GM19463 (cell line): Measurements from ENCODE around the gene OCA2.

Experiments
- ATAC-seq: cut with Tn5 transposase; IDR thresholded peaks from one replicate; pipeline ENCODE4 v1.9.1; 2021; ENCODE audit warnings: mild to moderate bottlenecking, moderate library complexity; ENCODE audit not compliant: unreplicated experiment

OCA2 gene

DNA sequence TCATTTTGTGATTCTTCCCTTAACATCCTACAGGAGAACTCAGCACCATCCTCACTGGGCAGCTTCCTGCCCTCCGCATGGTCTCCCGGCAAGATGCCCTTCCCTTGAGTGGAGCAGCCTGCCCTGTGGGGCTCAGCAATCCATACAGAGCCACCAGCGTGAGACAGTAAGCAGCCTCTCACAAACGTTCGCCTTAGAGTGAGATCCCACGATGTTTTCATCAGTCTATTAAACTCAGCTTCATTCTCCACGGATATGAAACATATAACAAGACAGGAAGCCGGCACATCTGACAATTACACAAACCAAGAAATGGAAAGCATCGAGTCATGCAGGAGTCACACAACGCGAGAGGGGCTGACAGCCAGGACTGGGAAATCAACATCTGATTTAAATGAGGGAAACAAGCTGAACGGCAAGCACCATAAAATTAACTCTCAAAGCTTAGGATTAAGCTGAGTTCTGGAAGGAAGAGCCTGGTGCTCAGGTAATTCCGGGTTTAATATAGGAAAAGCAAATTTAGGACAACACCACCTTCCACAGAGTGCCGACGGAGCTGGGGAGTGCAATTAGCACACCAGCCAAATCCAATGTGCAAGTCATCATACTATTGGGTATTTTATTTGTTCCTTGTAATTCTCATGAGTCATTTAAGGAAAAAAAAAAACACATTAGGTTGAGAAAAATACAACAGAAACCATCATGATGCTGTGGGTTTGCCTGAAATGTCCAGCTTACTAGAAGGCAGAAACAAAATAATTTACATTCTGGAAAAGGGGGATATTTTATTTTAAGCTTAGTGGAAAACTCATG is 272.0 kb downstream of the OCA2 start:
- ATAC-seq: no peak

DNA sequence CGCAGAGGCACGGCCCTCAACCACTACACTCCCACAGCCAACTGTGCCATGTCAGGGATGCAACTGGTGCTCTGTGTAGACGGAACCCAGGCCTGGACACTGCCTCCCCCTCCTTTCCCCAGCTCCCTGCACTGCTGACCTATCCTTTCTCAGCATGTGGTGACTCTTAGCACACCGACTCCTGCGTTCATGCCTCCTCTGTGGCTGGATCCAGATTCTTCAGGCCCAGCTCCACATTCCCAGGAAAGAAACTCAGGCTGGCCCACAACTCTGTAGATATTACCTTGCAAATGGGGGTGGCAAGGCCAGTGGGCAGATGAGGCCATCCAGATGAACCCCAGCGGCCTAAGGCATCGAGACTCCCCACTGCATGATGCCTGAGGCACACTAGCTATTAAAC is 272.7 kb downstream of the OCA2 start:
- no peak for ATAC-seq

DNA sequence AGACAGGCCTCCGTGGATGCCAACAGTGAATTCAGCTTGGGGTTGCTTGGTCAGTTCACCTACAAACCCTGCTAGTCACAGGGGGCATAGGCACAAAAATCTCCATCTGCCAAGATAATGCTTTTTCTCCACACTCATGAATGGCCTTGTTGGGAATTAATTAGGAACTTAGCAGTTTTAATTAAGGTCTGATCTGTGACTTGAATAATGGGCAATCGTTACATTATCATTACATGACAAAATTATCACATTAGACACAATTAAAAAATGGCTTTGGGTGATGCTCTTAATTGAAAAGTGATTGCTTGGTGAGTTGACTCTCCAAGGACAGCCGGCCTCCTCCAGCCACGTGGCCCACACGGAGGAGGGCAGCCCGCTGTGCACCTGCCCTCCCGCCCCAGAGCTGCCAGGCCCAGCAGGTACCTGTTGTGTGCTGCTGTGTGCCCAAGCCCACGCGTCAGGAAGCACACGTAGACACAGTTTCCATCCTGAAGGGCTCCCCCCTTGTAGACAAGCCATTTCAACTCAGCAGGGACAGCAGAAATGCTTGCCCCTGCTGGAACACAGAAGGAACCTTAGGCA is 274.2 kb downstream of the OCA2 start:
- ATAC-seq: no peak

DNA sequence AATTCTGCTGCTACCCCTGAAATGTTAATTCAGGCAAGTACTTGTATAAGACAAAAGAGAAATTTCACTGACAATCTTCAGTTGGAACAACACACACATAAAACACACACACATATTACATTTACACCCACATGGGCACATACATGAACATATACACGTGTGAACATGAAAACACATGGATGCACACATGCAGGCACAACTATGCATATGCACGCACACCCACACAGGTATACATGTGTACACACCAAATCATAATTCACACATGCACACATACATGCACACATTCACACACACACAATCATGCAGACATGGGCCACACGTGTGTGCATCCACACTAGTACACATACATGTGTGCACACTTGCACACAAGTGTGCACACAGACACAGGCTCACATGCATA is 277.8 kb downstream of the OCA2 start:
- no peak for ATAC-seq

- no peak for ATAC-seq
Observed at GRCh38 chr15:27820722-27821121, 278.4 kb downstream of the OCA2 start.

DNA sequence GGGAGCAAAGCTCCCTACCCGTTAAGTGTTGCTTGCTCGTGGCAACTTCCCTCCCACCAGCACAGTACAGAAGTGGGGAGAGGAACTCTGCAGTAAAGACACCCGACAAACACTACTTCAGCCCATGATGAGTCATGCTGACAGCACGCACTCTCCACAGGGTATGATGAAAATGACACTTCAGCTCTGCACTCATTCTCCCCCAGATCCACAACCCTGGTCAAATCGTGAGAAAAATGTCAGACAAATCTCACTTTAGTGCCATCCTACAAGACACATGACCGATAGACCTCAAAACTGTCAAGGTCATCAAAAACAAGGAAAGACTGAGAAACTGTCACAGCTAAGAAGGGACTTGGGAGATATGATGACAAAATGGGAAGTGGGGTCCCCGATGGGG is 278.9 kb downstream of the OCA2 start:
- no peak for ATAC-seq

- no peak for ATAC-seq
Observed at GRCh38 chr15:27817258-27817657, 281.9 kb downstream of the OCA2 start.

- no peak for ATAC-seq
Observed at GRCh38 chr15:27816790-27817189, 282.3 kb downstream of the OCA2 start.

GRCh38 chr15:27815035-27815434 is 284.1 kb downstream of the OCA2 start:
- ATAC-seq: no peak

GRCh38 chr15:27813139-27813538 is 286.0 kb downstream of the OCA2 start:
- no peak for ATAC-seq

DNA sequence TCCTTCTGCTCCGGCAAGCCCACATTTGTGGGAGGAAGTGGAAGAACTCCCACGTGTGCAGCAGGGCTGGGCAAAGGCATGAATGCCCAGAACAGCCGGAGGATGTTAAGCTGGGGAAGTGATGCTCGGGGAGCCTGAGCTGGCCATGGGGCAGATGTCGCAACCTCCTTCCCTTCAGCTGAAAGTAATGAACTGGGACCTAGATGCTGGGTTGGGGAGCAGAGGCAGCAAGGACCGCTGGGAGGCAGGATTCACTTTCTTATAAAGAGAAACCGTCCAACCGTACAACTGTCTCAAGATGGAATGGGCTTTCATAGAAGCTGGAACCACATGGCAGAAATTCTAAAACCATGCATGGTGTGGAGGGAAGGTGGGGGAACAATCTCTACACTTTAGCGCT is 290.9 kb downstream of the OCA2 start:
- ATAC-seq: no peak

DNA sequence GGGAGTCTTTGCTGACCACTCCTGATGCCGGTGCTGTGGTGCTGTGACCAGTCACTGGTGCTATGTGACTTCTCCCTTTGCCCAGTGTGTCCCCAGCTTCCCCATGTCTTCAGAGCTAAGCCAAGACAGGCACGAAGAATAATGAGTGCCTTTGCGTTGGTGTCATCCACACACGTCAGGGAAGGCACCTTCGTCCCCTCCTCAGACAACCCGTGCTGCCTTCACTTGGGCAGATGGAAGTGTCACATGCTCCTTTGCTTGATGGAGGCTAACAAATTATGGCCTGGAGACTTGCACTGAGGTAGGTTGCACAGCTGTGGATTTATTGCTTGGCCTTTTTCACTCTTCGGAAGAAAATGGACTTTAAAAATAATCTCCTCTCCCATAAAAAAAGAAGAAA is 291.8 kb downstream of the OCA2 start:
- no peak for ATAC-seq

DNA sequence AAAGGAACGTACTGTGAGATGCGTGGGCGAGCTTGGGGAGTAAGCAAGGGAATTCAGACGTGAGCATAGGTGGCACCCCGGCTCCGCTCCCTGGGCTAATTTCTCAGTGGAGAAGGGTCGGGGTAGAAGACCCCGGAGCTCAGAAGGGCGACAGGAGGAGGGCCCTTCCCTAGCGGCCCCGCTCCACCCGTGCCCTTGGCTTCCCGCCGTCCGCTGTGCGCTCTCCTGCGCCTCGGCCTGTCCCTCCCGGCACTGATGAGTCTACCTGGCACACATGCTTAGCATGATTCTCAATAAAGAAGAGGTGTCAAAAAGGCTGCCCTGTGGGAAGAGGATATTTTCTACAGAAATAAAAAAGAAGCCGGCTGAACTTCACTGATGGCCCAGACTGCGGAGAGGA is 292.7 kb downstream of the OCA2 start:
- ATAC-seq: no peak

- ATAC-seq: no peak
Observed at GRCh38 chr15:27805261-27806220, 293.6 kb downstream of the OCA2 start.

GRCh38 chr15:27804569-27805260 is 294.4 kb downstream of the OCA2 start:
- no peak for ATAC-seq

- ATAC-seq: no peak
Observed at GRCh38 chr15:27798807-27799206, 300.3 kb downstream of the OCA2 start.

DNA sequence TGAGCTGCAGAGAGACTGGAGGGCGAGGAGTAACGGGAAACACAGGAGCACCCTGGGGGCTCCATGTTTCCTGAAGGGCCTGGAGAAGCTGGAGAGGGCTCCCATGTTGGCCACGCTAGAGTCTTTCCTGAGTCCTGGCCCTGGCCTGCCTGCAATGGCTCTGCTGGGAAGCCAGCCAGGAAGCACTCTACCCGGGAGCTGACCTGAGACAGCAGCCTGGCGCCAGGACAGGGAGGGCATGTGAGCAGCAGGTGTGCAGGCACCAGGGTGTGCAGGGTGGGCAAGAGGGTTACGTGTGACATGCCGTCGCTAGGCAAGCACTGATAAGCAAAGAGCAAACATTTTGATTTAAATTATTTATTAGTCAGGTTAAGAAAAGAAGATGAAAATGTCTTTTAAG is 301.4 kb downstream of the OCA2 start:
- no peak for ATAC-seq

DNA sequence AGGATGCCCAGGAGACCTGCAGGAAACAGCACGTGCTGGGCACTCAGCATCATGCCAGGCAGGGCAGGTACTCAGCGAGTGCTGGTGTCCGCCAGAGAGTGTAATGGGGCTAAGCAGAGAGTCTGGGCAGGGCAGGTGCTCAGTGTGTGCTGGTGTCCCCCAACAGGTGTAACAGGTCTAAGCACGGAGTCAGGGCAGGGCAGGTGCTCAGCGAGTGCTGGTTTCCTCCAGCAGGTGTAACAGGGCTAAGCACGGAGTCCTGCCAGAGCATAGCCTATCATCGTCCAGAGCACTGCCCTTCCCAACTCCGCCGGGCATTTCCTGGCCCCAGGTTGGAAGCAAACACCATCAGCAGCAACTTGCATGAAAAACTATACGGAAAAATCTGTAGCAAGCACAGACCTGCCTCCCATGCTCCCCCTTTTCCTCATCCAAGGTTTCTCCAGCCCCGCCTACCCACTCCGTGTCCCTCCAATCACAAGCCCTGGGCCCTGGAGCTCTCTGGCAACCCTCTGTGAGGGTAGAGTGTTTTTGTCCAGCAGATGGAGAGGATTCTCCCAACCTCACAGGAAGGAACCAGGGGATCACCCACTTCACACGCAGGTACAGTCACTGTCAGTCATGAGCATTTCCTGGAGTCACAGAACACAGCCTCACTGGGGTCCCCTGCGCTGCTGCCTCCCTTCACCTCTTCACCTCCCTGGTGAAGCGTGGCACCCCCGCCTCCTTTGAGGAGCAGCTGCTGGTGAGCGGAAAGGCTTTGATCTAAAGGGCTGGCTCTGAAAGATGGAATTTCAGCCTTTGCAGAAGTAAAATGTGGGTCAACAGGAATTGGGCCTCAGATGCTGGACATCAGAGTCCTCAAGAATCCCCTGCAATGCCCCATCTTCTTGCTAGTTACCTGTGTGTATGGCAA is 302.5 kb downstream of the OCA2 start:
- no peak for ATAC-seq

DNA sequence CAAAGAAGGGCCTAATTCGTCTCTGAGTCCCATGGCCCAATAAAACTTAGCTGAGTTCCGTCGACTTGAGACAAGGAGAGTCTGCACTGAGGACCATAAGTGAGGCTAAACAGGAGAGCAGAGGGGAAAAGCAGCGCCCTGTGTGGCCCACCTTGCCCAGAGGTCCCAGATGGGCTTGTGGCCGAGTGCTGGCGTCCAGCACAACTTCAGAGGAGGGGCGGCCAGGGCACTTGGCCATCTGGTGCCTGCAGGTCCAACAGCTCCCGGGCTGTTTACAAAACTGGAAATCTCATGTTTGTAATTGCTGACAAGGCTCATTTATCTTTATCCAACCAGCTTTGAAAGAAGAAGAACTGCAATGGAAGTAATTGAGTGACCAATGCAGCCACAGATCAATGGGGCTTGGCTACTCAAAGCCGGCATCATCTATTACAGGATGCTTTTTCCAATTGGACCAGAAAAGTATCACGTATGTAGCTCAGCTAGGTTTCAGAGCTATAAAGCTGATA is 306.3 kb downstream of the OCA2 start:
- ATAC-seq: no peak

DNA sequence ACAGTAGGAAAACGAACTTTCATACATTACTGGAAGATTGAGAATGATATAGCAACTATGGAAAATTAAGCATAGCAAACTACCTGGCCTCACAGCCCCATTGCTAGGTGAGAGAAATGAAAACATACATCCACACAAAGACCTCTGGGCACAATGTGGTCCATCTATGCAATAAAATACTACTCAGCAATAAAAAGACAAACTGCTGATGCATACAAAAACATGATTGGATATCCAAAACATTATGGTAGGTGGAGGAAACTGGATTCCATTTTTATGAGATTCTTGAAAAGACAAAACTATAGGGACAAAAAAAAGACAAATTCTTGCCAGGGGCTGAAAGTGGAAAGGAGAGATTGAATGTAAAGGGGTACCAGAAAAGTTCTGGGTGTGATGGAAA is 308.8 kb downstream of the OCA2 start:
- no peak for ATAC-seq
